Measurements from ENCODE around the gene TEF.

DNA sequence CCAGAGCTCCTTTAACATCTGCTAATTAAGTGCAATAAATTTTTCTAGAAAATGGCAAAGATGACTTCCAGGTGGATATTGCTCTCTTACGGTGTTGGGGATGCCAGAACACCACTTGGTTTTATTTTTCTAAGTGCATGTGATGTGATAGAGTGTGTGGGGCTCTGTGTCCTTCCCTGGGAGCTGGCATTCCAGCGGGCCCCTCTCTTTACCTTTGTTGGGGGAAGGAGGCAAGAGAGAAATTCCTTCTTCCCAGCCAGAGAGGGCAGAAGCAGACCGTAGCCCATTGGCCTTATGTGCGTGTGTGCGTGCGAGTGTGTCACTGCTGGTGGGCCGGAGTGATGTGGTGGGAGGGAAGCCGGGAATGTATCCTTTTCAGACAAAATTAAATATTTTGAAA lies 17.2 kb downstream of the TEF start:
- TF ChIP-seq EGR1 (IDR thresholded peaks at IDR 0.05) (no peak), FOXM1 (IDR thresholded peaks at IDR 0.05; ENCODE audit: borderline replicate concordance, low read depth) (no peak), TEAD4 (IDR thresholded peaks at IDR 0.05) (no peak)
- TF ChIP-seq, protein P1, sequence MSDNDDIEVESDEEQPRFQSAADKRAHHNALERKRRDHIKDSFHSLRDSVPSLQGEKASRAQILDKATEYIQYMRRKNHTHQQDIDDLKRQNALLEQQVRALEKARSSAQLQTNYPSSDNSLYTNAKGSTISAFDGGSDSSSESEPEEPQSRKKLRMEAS (IDR thresholded peaks at IDR 0.05) = no peak

Data from Ishikawa (cell line).